NCI-H446 treated with DMSO at 0.1 percent for 48 hours (cell line): ENCODE measurements around the gene RDH13.
"Not testable (repeated sequence)": the region's sequence is repeated elsewhere in the genome, so short reads cannot be mapped to it uniquely, and the experiment has no call there.

ENCODE experiments used
- DNase-seq: peaks from one replicate; lab custom pipeline; 2025; lab: John Stamatoyannopoulos, UW

The RDH13 gene

GRCh38 chr19:55014714-55015113 lies 48.2 kb downstream of the RDH13 start:
- DNase-seq, result no peak

- DNase-seq, result no peak
These were observed 49.4 kb downstream of the RDH13 start for GRCh38 chr19:55013596-55013995.

GRCh38 chr19:55012306-55012705 lies 50.6 kb downstream of the RDH13 start:
- no peak for DNase-seq

GRCh38 chr19:55010561-55010960 lies 52.4 kb downstream of the RDH13 start:
- not testable (repeated sequence) for DNase-seq

- not testable (repeated sequence) for DNase-seq
These were observed 54.2 kb downstream of the RDH13 start for GRCh38 chr19:55008781-55009180.

- DNase-seq, result not testable (repeated sequence)
These were observed 54.8 kb downstream of the RDH13 start for GRCh38 chr19:55008189-55008588.

- not testable (repeated sequence) for DNase-seq
These were observed 55.4 kb downstream of the RDH13 start for GRCh38 chr19:55007537-55007936.

- DNase-seq, result not testable (repeated sequence)
These were observed 56.2 kb downstream of the RDH13 start for GRCh38 chr19:55006795-55007194.

GRCh38 chr19:55005684-55006488 lies 57.1 kb downstream of the RDH13 start:
- peak; percentile 82 for DNase-seq

- DNase-seq, result no peak
These were observed 62.2 kb downstream of the RDH13 start for GRCh38 chr19:55000761-55001160.

GRCh38 chr19:54998751-54999239 lies 64.2 kb downstream of the RDH13 start:
- DNase-seq, result not testable (repeated sequence)

- DNase-seq, result no peak
These were observed 67.4 kb downstream of the RDH13 start for GRCh38 chr19:54995561-54995960.
